Left colon (tissue), 2 donors: ENCODE results near the gene GNB5. TPM values are rescaled to one million over a fixed set of nuclear protein-coding genes. Genes with fewer than 3 reads are reported as not detected.

Source experiments
- ATAC-seq: fragments of 200-7000 bp; cut with Tn5 transposase; one replicate; pipeline ENCODE4 v1.9.1; 2020; ENCODE audit warnings: mild to moderate bottlenecking, moderate library complexity
- DNase-seq, 2 donors: peaks; one replicate each; pipeline ENCODE4 v3.0.0-alpha.2; 2020
- intact Hi-C, 2 donors: fragments of 100-400 bp; cut with DNase I in 1 of 2; cut with micrococcal nuclease in 1 of 2; formaldehyde crosslinking; loops; one replicate each; pipeline versions ENCODE4 v1.11.2 to v1.14.0; 2022; cut with DNase I, micrococcal nuclease
- total RNA-seq, 2 donors: library from RNA; stranded (reverse); fragmentation: NEBNext Ultra II Directional; extraction: Animal tissue kit (Norgen Biotek cat#: 25700); gene quantifications; one replicate each; pipeline ENCODE4 v1.2.1, GENCODE V29; 2021
- donor health status: DM: no; HTN: no; CAD: no.
- donor health status: DM: yes; HTN: yes; CAD: no.

GNB5 gene
- total RNA-seq, 2 donors from 2014 or later, result 5.4 to 9.2 TPM

DNA sequence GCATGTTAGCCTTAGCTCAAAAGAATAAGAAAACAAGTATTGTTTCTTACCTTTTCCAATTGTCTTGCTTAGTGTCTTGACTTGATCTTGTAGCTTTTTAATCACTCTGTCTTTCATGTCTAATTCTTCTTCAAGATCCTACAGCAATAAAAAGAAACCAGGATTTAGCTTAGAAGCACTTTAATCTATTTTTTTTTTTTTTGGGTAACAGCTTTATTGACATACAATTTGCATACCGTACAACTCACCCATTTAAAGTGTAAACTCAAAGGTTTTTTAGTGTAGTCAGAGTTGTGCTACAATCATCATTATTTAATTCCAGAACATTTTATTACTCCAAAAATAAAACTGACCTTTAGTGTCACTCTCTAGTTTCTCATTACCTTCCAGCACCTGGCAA, 23.4 kb upstream of the GNB5 start:
- ATAC-seq (no peak), DNase-seq (no peak)
- intact Hi-C loops, result no loop called here

DNA sequence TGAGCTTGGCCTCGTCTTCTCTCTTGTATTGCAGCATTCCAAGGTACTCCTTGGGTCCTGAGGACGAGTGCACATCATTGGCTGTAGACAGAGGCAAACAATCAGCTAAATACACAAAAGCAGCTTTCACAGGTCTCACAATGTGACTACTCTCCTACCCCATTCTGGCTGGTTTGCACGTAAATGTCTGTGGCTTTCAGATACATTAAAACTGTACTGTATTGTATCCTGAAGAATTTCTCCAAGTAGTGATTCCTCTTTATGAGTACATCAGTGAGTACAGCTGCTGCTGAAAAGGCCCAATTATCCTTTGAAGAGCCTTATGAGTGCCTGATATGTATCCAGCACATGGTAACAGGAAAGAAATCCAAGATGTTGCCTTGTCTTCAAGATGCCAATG, 22.0 kb upstream of the GNB5 start:
- DNase-seq (no peak), ATAC-seq (no peak)

DNA sequence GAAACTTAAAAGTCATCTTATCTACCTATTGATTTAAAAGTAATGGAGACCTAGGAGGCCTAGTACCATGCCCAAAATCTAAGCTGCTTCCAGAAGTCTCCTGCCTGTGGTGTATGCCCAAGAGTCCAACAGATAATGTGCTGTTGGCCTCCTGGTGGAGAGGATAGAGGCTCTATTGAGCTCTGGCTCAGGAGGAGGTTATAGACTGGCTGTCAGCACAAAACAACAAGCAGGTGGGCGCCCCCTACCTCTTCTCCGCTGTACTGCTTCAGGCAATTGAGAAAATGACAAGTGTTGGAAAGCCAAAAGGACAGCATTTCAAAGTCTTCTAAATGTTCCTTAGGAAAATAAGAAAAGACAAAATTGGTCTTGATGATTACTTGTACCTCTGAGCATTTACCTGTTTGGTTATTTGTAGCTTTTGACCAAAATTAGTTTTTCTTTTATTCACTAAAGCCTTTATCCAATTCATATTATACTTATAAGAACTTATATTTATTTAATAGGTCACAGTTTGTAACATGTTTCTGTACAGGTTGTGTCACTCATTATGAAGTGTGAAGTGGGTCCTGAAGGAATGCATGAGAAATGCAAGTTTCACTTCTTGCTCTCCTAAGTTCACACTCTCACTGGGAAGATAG, 17.2 kb upstream of the GNB5 start:
- peak; percentile 37 to 67 for DNase-seq
- intact Hi-C loops, result no loop called here
- ATAC-seq, result peak; percentile 79

More for the DNA sequence above, 22.0 kb upstream of the GNB5 start:
- intact Hi-C loops, result no loop called here

DNA sequence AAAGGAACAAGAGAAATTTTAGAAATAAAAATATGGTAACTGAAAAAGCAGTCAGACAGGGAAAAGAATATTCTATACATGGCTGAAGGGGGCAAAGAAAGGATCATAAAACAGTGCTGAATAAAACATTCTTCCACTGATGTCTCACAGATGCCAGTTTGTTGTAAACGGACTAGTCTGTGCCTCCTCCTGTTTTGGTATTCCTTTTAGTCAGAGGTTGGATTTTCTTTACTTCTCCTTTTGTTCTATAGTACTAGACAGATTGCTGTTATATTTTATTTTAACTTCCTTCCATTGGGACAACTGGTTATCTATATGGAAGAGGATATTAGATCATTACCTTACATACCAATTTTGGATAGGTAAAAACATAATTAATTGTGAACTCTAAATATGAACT, 16.0 kb upstream of the GNB5 start:
- intact Hi-C loops, result no loop called here
- no peak for ATAC-seq
- DNase-seq, result no peak

DNA sequence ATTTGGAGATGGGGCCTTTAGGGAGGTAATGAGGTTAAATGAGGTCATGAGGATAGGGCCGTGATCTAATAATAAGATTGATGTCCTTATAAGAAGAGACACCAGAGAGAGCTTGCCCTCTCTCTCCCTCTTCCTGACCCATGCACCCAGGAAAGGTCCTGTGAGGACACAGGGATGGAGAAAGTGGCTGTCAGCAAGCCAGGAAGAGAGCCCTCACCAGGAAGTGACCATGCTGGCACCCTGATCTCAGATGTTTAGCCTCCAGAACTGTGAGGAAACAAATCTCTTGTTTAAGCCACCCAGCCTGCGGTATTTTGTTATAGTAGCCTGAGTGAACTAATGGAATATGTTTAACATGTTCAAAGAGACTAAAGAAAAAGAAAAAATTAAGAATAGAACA, 15.3 kb upstream of the GNB5 start:
- peak; percentile 34 for ATAC-seq
- intact Hi-C loops, result no loop called here
- DNase-seq, result no peak

DNA sequence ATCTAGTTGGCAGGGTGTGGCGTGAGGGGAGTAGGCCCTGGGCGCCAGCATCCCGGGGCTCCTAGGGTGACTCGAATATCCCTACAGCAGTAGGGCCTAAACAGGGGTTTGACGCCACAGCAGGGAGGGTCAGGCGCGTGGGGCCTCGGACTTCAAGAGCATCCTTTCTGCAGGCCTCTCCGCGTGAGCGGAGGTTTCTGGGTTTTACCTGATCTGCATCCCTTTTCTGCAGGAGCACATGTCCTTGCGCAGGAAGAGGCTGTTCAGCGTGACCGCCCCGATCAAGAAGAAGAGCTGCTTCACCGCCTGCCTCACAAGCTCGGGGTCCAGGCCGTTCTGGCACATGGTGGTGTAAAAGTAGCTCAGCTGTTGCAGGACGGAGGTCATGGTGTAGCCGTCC, 13.5 kb upstream of the GNB5 start:
- intact Hi-C loops, result no loop called here
- ATAC-seq, result no peak
- no peak for DNase-seq

DNA sequence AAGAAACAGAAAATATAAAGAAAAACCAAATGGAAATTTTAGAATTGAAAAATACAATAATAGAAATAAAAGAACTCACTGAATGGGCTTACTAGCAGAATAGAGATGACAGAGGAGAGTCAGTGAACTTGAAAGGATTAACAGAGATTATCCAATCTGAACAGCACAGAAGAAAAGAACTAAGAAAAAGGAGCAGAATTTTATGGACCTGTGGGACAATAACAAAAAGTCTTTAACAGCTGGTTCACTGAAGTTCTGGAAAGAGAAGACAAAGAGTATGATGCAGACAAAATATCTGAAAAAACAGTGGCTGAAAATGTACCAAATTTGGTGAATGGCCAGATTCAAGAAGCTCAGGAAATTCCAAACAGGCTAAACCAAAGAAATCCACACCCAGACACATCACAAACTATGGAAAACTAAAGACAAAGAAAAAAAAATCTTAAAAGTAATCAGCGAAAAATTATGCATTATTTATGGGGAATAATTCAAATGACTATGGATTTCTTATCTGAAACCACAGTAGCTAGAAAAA, 9.7 kb upstream of the GNB5 start:
- no peak for ATAC-seq
- no peak for DNase-seq
- intact Hi-C loops, result no loop called here

DNA sequence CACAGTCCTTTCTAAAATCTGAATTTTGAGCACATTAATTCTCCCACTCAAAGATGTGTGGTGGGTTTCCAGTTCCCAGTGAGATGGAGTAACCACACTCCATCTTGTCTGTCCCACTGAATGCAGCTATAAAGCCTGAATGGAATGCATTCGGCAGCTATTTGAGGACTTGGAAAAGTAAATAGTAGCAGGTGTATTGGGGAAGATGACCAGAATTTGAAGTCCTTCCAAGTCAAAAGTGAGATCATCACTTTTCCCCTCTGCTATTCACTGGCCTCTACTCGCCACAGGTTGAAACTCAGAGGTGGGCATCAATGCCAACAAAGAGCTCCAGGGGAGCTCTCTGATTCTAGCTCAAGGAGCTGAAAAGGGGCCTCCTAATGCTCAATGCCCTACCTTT, 8.1 kb upstream of the GNB5 start:
- intact Hi-C loops, result no loop called here
- ATAC-seq (no peak), DNase-seq (no peak)

DNA sequence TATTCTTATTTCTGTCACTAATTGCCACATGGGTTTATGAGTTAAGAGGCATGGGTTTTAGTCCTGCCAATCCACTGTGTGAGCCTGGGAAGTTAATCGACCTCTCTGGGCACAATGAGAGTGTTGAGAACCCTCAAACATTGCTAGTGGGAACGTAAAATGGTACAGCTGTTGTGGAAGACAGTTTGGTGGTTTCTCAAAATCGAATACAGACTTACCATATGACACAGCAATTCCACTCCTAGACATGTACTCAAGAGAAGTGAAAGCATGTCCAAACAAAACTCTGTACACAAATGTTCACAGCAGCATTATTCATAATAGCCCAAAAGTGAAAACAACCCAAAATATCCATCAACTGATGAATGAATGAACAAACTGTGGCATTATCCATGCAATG, 5.7 kb upstream of the GNB5 start:
- intact Hi-C loops, result no loop called here
- DNase-seq (no peak), ATAC-seq (no peak)

DNA sequence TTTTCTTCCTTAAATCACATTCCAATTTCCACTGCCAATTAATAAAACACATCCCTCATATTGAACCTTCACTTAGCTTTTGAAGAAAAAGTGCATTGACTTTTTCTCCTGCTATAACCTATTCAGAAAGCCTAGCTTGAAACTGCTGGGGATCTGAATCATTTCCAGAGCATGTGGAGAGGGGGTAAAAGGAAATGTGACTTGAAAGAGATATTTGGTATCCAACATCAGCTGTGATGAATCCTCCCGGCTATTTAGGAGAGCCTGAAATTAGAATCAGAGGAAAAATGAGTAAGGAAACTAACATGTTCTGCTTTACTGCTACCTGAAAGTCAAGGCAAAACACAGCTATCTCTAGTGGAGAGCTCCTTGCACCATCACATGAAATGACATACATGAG, 2.6 kb upstream of the GNB5 start:
- no peak for ATAC-seq
- intact Hi-C loops, result no loop called here
- DNase-seq, result no peak

DNA sequence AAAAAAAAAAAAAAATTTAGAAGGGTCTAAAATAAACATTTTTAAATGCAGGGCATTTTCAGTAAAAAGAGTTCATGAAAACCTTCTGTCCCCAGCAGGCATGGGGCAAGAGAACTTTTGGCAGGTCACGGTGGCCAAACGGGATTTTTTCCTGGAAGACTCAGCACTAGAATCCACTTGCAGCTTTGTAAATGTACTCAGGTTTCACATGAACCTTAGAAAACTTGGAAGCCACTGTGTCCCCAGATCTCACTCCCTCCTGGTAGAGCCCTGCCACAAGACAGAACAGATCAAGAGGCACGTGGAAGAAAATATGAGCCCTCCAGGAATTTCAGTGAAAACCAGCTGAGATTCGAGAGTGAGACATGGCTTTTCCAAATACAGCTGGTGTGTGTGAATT, 2.1 kb upstream of the GNB5 start:
- intact Hi-C loops, result no loop called here
- DNase-seq, result no peak
- ATAC-seq, result no peak

DNA sequence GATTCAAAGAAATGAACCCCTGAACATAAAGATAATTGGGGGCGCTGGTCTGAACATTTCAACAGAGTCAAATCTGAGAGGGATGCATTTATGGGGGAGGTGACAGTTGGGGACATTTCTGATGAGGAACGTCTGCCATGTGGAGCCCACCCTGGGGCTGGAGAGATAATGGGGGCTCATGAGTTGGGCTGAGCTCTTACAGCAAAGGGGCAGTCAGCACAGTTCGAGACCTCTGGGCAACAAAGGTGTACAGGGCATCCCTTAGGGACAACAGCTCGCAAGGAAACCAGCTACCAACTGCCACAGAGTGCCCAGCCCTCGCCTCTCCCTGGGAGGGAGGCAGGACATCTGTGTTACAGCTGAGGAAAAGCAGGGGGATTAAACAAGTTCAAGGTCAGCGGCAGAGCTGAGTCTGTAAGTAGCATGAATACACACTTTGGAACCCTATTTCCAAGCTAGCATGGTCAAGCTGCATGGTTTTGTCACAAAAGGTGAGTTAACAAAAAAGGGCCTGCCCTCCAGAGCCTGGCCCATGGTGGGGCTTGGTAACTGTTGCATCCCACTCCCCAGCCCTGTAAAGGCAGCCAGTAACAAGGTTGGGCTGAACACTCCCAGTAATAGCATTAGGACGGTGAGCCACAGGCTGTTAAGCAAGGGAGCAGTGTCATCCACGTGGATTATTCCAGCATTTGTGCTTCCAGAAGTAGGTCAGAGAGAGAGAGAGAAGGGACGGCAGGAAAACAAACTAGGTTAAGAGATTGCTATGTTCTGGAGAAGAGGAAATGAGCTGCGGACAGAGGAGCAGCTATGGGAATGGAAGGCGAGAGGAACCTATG, 4.3 kb downstream of the GNB5 start:
- ATAC-seq (no peak), DNase-seq (no peak)
- intact Hi-C loops, result no loop called here

DNA sequence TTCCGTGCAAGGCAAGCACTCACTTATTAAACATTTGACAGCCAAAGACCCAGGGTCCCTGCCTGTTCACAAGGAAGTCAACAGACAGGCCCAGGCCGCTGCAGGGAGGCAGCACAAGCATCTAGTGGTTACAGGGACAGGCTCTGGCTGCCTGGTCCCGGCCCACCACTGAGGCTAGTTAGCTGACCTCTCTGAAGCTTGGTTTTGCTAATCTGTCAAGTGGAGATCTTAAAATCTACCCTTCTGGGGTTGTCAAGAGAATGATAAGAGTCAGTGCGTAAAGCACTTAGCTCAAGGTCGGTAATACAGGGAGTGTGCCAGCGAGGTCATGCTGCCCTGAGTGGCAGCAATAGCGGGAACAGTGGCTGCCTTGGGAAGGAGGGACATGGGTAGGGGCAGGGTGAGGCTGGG, 6.0 kb downstream of the GNB5 start:
- intact Hi-C loops, result no loop called here
- ATAC-seq, result no peak
- DNase-seq, result no peak

DNA sequence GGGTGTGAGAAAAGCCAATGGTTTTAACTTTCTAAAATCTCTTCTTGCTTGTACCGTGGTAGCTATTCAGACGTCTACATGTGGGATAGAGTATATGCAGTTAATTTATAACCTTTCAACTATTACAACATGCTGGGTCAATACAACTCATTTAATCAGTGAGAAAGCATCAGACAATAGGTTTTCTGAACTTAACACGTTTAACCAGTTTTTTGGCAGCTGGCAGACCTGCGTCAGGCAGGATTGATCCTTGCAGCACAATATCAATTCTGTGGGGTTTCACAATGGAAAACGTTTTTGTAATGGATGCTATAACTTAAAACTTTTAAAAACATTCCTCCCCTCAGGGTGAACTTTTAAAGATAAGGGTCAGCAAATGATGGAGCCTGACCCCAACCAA, 6.5 kb downstream of the GNB5 start:
- DNase-seq (no peak), ATAC-seq (no peak)
- intact Hi-C loops, result no loop called here

DNA sequence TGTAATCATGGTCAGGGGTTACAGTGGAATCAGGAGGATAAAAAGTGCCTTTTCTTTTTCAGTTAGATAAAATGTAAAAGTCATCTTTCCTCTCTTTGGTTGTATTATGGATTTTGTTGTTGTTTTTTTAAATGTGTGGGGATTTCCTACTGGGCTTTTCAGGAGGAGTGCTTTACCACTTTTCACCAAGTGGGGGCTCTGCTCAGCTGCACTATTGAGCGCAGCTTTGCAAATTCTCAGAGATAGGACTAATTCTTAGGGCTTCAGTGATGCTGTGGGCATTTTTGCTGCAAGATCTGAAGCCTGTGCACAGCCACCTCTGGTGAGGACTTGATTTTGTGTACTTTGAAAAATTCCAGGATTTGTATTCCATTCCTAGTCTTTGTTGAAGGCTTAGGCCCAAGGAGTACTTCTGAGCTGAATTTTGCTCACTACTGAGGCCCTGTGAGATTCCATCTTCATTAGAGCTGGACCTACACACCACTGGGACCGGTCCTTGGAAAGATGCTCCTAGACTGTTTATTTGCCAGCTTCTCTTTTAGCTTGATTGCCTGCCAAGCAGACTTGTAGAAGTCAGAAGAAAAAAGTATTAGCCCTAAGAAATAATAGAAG, 7.5 kb downstream of the GNB5 start:
- DNase-seq (peak in 1 of 2 donors; percentile 32), ATAC-seq (no peak)
- intact Hi-C loops, result no loop called here

DNA sequence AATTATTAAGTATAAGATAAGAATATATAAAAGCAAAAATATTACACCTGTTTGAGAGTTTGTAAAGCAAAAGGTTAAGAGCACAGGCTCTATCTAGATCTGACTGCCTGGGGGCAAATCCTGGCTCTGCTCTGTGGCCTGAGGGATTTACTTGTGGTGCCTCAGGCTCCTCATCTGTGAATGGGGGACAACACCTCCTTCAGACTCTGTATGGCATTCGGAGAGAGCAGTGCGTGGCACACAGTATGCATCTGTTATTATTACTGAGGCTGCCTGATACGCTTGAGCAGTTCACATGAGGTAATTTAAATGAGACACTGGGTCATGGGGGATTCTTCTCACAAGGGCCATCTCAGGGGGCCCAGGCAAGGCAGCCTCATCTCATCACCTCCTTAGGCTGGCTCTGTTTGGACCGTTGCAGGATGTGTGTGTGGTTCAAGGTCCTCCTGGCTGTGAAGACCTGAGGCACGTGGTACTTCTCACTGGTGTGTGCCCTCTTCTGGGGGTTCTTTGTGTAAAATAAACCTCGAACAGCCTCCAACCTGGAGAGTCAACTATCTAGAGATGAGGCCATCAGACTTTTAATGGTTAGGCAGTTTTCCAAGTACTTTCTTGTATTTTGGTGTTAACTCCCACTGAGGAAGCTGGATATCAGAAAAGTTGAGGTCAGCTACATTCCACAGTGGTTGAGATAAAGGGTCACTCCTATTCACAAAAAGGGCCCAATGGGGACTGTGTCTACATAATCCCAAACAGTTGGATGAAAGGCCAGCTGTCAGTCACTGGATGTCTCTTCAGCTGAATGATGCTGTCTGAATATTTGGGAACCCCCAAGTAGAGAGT, 9.0 kb downstream of the GNB5 start:
- intact Hi-C loops, result no loop called here
- no peak for ATAC-seq
- DNase-seq, result no peak

DNA sequence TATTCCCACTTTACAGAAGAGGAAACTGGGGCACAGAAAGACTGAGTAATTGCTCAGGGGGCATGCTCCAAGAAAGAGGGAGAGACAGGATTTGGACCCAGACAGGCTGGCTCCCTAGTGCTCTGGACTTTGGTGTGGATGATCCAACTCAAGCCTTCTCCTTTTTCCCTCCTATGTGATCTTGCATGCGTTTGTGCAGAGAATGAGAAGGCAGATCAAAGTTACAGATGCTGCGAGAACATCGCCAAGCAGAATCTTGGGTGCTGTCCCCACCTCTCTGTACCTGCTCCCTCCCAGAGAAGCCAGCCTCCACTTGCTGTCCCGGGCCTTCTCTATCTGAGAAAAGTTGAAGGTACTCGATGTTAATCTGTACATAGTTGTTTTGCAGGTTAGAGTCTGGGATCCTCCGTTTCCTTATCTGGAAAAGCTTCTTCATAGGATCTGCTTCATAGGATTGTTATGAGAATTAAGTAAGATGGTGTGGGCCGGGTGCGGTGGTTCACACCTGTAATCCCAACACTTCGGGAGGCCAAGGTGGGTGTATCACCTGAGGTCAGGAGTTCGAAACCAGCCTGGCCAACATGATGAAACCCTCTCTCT, 10.2 kb downstream of the GNB5 start:
- DNase-seq, result no peak
- no peak for ATAC-seq
- intact Hi-C loops, result no loop called here

DNA sequence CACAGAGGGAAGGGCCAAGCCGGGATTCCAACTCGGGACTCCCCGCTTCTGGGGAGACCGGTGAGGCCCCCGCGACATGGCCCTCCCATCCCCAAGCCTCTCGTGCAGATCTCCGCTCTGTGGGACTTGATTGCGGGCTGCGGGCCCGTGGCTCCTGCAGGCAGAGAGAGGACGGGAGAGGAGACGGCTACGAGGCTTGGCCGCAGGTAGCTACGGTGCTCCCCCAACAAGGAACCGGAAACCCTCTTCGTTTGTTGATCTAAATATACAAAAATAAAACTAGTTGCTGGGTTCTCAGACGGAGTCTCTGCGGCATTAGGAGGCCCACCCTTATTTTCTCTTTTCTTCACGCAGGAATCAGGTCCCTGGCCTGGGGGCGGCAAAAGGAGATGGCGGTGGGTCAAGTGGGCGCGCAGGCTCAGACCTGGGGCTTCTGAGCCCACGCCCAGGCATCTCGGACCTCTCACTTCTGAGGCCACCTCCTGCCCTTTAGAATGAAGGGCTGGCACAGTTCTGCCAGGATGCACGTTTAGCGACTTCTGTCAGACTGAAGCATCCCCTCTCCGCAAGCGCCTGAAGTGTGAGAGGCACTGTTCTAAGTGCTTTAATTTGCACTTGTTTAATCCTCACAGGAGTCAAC, 10.9 kb downstream of the GNB5 start:
- DNase-seq, result peak in 1 of 2 donors; percentile 53
- peak; percentile 47 for ATAC-seq
- intact Hi-C loops, result no loop called here
